ENCODE results near the gene ECE2.

Gene ECE2

GRCh38 chr3:184322731-184323487 lies 47.1 kb downstream of the ECE2 start:
- no peaks in the 10 kb centered on the region for H3K27me3 Mint-ChIP-seq (ENCODE audit: low read depth)
- no peaks in the 10 kb centered on the region for H3K9me3 Mint-ChIP-seq
- no peak for DNase-seq (ENCODE audit: low spot score)
- no peak overlapping the region for H3K4me3 Mint-ChIP-seq
- H3K36me3 Mint-ChIP-seq (ENCODE audit: low read depth) = peaks cover 80% of the 10 kb centered on the region
- H3K4me1 Mint-ChIP-seq (ENCODE audit: low read depth) = peaks cover 11% of the 10 kb centered on the region
- no peak overlapping the region for H3K27ac Mint-ChIP-seq

- H3K36me3 Mint-ChIP-seq (ENCODE audit: low read depth) = peaks cover 83% of the 10 kb centered on the region
- no peaks in the 10 kb centered on the region for H3K9me3 Mint-ChIP-seq
- no peaks in the 10 kb centered on the region for H3K27me3 Mint-ChIP-seq (ENCODE audit: low read depth)
- no peak overlapping the region for H3K27ac Mint-ChIP-seq
- H3K4me1 Mint-ChIP-seq (ENCODE audit: low read depth) = peaks cover 10% of the 10 kb centered on the region
- DNase-seq (ENCODE audit: low spot score) = no peak
- H3K4me3 Mint-ChIP-seq = no peak overlapping the region
These were observed 47.9 kb downstream of the ECE2 start for GRCh38 chr3:184323696-184324095.

GRCh38 chr3:184325269-184325668 lies 49.4 kb downstream of the ECE2 start:
- Mint-ChIP-seq H3K36me3 (ENCODE audit: low read depth) (peaks cover 87% of the 10 kb centered on the region), H3K4me1 (ENCODE audit: low read depth) (peaks cover 4% of the 10 kb centered on the region), H3K27me3 (ENCODE audit: low read depth) (no peaks in the 10 kb centered on the region), H3K9me3 (no peaks in the 10 kb centered on the region), H3K4me3 (no peak overlapping the region), H3K27ac (no peak overlapping the region)
- DNase-seq (ENCODE audit: low spot score) = no peak

- H3K4me3 Mint-ChIP-seq = no peak overlapping the region
- peaks cover 4% of the 10 kb centered on the region for H3K4me1 Mint-ChIP-seq (ENCODE audit: low read depth)
- peak; percentile 38 for DNase-seq (ENCODE audit: low spot score)
- no peaks in the 10 kb centered on the region for H3K27me3 Mint-ChIP-seq (ENCODE audit: low read depth)
- no peaks in the 10 kb centered on the region for H3K9me3 Mint-ChIP-seq
- H3K36me3 Mint-ChIP-seq (ENCODE audit: low read depth) = peaks cover 84% of the 10 kb centered on the region
- H3K27ac Mint-ChIP-seq = no peak overlapping the region
These were observed 50.0 kb downstream of the ECE2 start for GRCh38 chr3:184325715-184326369.

GRCh38 chr3:184327171-184327570 lies 51.3 kb downstream of the ECE2 start:
- H3K4me3 Mint-ChIP-seq = no peak overlapping the region
- peaks cover 9% of the 10 kb centered on the region for H3K4me1 Mint-ChIP-seq (ENCODE audit: low read depth)
- DNase-seq (ENCODE audit: low spot score) = no peak
- no peaks in the 10 kb centered on the region for H3K27me3 Mint-ChIP-seq (ENCODE audit: low read depth)
- H3K27ac Mint-ChIP-seq = no peak overlapping the region
- H3K36me3 Mint-ChIP-seq (ENCODE audit: low read depth) = peaks cover 84% of the 10 kb centered on the region
- no peaks in the 10 kb centered on the region for H3K9me3 Mint-ChIP-seq

GRCh38 chr3:184328516-184328915 lies 52.7 kb downstream of the ECE2 start:
- Mint-ChIP-seq H3K36me3 (ENCODE audit: low read depth) (peaks cover 87% of the 10 kb centered on the region), H3K4me3 (no peak overlapping the region), H3K27ac (no peak overlapping the region), H3K4me1 (ENCODE audit: low read depth) (peaks cover 23% of the 10 kb centered on the region), H3K9me3 (no peaks in the 10 kb centered on the region), H3K27me3 (ENCODE audit: low read depth) (no peaks in the 10 kb centered on the region)
- no peak for DNase-seq (ENCODE audit: low spot score)

GRCh38 chr3:184332370-184333090 lies 56.7 kb downstream of the ECE2 start:
- Mint-ChIP-seq H3K4me3 (no peak overlapping the region), H3K27me3 (ENCODE audit: low read depth) (no peaks in the 10 kb centered on the region), H3K4me1 (ENCODE audit: low read depth) (peaks cover 46% of the 10 kb centered on the region), H3K36me3 (ENCODE audit: low read depth) (peaks cover 64% of the 10 kb centered on the region), H3K9me3 (no peaks in the 10 kb centered on the region), H3K27ac (peak overlapping the region; percentile 80)
- DNase-seq (ENCODE audit: low spot score) = no peak

GRCh38 chr3:184333190-184333589 lies 57.4 kb downstream of the ECE2 start:
- no peaks in the 10 kb centered on the region for H3K9me3 Mint-ChIP-seq
- H3K4me1 Mint-ChIP-seq (ENCODE audit: low read depth) = peaks cover 52% of the 10 kb centered on the region
- DNase-seq (ENCODE audit: low spot score) = no peak
- H3K4me3 Mint-ChIP-seq = no peak overlapping the region
- no peaks in the 10 kb centered on the region for H3K27me3 Mint-ChIP-seq (ENCODE audit: low read depth)
- peak overlapping the region; percentile 80 for H3K27ac Mint-ChIP-seq
- H3K36me3 Mint-ChIP-seq (ENCODE audit: low read depth) = peaks cover 59% of the 10 kb centered on the region

GRCh38 chr3:184333700-184334099 lies 57.9 kb downstream of the ECE2 start:
- Mint-ChIP-seq H3K9me3 (no peaks in the 10 kb centered on the region), H3K27ac (peak overlapping the region; percentile 80), H3K4me3 (peak overlapping the region; percentile 39), H3K27me3 (ENCODE audit: low read depth) (no peaks in the 10 kb centered on the region), H3K36me3 (ENCODE audit: low read depth) (peaks cover 54% of the 10 kb centered on the region), H3K4me1 (ENCODE audit: low read depth) (peaks cover 50% of the 10 kb centered on the region)
- no peak for DNase-seq (ENCODE audit: low spot score)

GRCh38 chr3:184334470-184335158 lies 58.8 kb downstream of the ECE2 start:
- Mint-ChIP-seq H3K27me3 (ENCODE audit: low read depth) (no peaks in the 10 kb centered on the region), H3K36me3 (ENCODE audit: low read depth) (peaks cover 47% of the 10 kb centered on the region), H3K9me3 (no peaks in the 10 kb centered on the region), H3K4me1 (ENCODE audit: low read depth) (peaks cover 49% of the 10 kb centered on the region), H3K27ac (peak overlapping the region; percentile 80), H3K4me3 (peak overlapping the region; percentile 37)
- DNase-seq (ENCODE audit: low spot score) = peak; percentile 67

GRCh38 chr3:184335291-184335660 lies 59.5 kb downstream of the ECE2 start:
- DNase-seq (ENCODE audit: low spot score) = no peak
- Mint-ChIP-seq H3K4me3 (peak overlapping the region; percentile 64), H3K36me3 (ENCODE audit: low read depth) (peaks cover 43% of the 10 kb centered on the region), H3K9me3 (no peaks in the 10 kb centered on the region), H3K27ac (peak overlapping the region; percentile 85), H3K27me3 (ENCODE audit: low read depth) (no peaks in the 10 kb centered on the region), H3K4me1 (ENCODE audit: low read depth) (peaks cover 49% of the 10 kb centered on the region)

GRCh38 chr3:184335661-184336546 lies 60.1 kb downstream of the ECE2 start:
- peak overlapping the region; percentile 89 for H3K4me3 Mint-ChIP-seq
- peak; percentile 85 for DNase-seq (ENCODE audit: low spot score)
- no peaks in the 10 kb centered on the region for H3K27me3 Mint-ChIP-seq (ENCODE audit: low read depth)
- H3K36me3 Mint-ChIP-seq (ENCODE audit: low read depth) = peaks cover 40% of the 10 kb centered on the region
- no peaks in the 10 kb centered on the region for H3K9me3 Mint-ChIP-seq
- peaks cover 48% of the 10 kb centered on the region for H3K4me1 Mint-ChIP-seq (ENCODE audit: low read depth)
- H3K27ac Mint-ChIP-seq = peak overlapping the region; percentile 90
